ENCODE measurements around the gene TENT4B.
"Not testable (repeated sequence)": the region's sequence is repeated elsewhere in the genome, so short reads cannot be mapped to it uniquely, and the experiment has no call there.

- not testable (repeated sequence) for TF ChIP-seq CTCF, POLR2A (IDR thresholded peaks at IDR 0.05)
Observed at GRCh38 chr16:50171773-50172172, 18.7 kb downstream of the TENT4B start.
